H9 (cell line): ENCODE data around the gene FAM209A. TPM values are rescaled to one million over a fixed set of nuclear protein-coding genes. Genes with fewer than 3 reads are reported as not detected.

Experiments
- DNase-seq: peaks from one replicate; pipeline ENCODE4 v3.0.0-alpha.2; 2017
- H2AFZ ChIP-seq: one replicate; pipeline ENCODE4 v1.6.1; 2013; ENCODE audit warnings: mild to moderate bottlenecking, low read length, control low read depth, moderate library complexity
- H2AK5ac ChIP-seq: 2 replicates; pipeline ENCODE4 v1.6.1; 2013; ENCODE audit warnings: low read length, control low read depth, mixed read lengths; ENCODE audit not compliant: insufficient read length
- H2BK120ac ChIP-seq: one replicate; pipeline ENCODE4 v1.6.1; 2013; ENCODE audit warnings: low read depth, mild to moderate bottlenecking, low read length, control low read depth, inconsistent platforms; ENCODE audit not compliant: poor library complexity, severe bottlenecking
- H2BK12ac ChIP-seq: 2 replicates; pipeline ENCODE4 v1.6.1; 2013; ENCODE audit warnings: low read length, control low read depth, mixed read lengths, low read depth; ENCODE audit not compliant: insufficient read length
- H2BK15ac ChIP-seq: 2 replicates; pipeline ENCODE4 v1.6.1; 2013; ENCODE audit warnings: low read depth, low read length, control low read depth
- H2BK20ac ChIP-seq: one replicate; pipeline ENCODE4 v1.6.1; 2013; ENCODE audit warnings: low read depth, mild to moderate bottlenecking, low read length, control low read depth, inconsistent platforms; ENCODE audit not compliant: poor library complexity, severe bottlenecking
- H2BK5ac ChIP-seq: 2 replicates; pipeline ENCODE4 v1.6.1; 2013; ENCODE audit warnings: low read length, control low read depth, mixed read lengths; ENCODE audit not compliant: insufficient read length
- H3K14ac ChIP-seq: 2 replicates; pipeline ENCODE4 v1.6.1; 2013; ENCODE audit warnings: low read length, control low read depth; ENCODE audit not compliant: insufficient read depth
- H3K18ac ChIP-seq: 2 replicates; pipeline ENCODE4 v1.6.1; 2013; ENCODE audit warnings: low read depth, mild to moderate bottlenecking, mixed read lengths, low read length, control low read depth; ENCODE audit not compliant: insufficient read length
- H3K23ac ChIP-seq: 2 replicates; pipeline ENCODE4 v1.6.1; 2013; ENCODE audit warnings: low read length, control low read depth, mixed read lengths, low read depth; ENCODE audit not compliant: insufficient read length
- H3K23me2 ChIP-seq: 2 replicates; pipeline ENCODE4 v1.6.1; 2013; ENCODE audit warnings: low read depth, mild to moderate bottlenecking, mixed read lengths, low read length, control low read depth; ENCODE audit not compliant: insufficient read length, poor library complexity, severe bottlenecking
- H3K27ac ChIP-seq: 2 replicates; pipeline ENCODE4 v1.5.1; 2013; ENCODE audit warnings: low read length, control low read depth, mixed read lengths, low read depth; ENCODE audit not compliant: insufficient read length
- H3K27me3 ChIP-seq: 2 replicates; pipeline ENCODE4 v1.6.1; 2013; ENCODE audit warnings: low read length, control low read depth, inconsistent platforms; ENCODE audit not compliant: insufficient read depth
- H3K4ac ChIP-seq: 2 replicates; pipeline ENCODE4 v1.6.1; 2013; ENCODE audit warnings: low read depth, mild to moderate bottlenecking, control low read depth, inconsistent platforms, low read length, moderate library complexity
- H3K4me1 ChIP-seq: 2 replicates; pipeline ENCODE4 v1.6.1; 2013; ENCODE audit warnings: low read length, control low read depth, inconsistent platforms; ENCODE audit not compliant: insufficient read depth
- H3K4me2 ChIP-seq: 2 replicates; pipeline ENCODE4 v1.6.1; 2013; ENCODE audit warnings: low read length, control low read depth, mixed read lengths; ENCODE audit not compliant: insufficient read length, insufficient read depth
- H3K56ac ChIP-seq: 2 replicates; pipeline ENCODE4 v1.6.1; 2013; ENCODE audit warnings: low read depth, mild to moderate bottlenecking, mixed read lengths, low read length, control low read depth; ENCODE audit not compliant: insufficient read length
- H3K79me1 ChIP-seq: 2 replicates; pipeline ENCODE4 v1.6.1; 2013; ENCODE audit warnings: low read depth, mild to moderate bottlenecking, moderate library complexity, low read length, control low read depth, inconsistent platforms; ENCODE audit not compliant: insufficient read depth, poor library complexity, severe bottlenecking
- H3K79me2 ChIP-seq: 2 replicates; pipeline ENCODE4 v1.6.1; 2013; ENCODE audit warnings: low read length, control low read depth, inconsistent platforms; ENCODE audit not compliant: insufficient read depth
- H3K9ac ChIP-seq: 2 replicates; pipeline ENCODE4 v1.6.1; 2013; ENCODE audit warnings: low read length, control low read depth, mixed read lengths; ENCODE audit not compliant: insufficient read length; ENCODE audit errors: extremely low read depth
- H3K9me3 ChIP-seq: one replicate; pipeline ENCODE4 v1.6.1; 2013; ENCODE audit warnings: low read depth, low read length, inconsistent platforms; ENCODE audit not compliant: control insufficient read depth
- H3T11ph ChIP-seq: one replicate; pipeline ENCODE4 v1.6.1; 2013; ENCODE audit warnings: mild to moderate bottlenecking, low read length, control low read depth, inconsistent platforms
- H4K20me1 ChIP-seq: one replicate; pipeline ENCODE4 v1.6.1; 2013; ENCODE audit not compliant: control insufficient read depth, insufficient read length, insufficient read depth
- H4K5ac ChIP-seq: 2 replicates; pipeline ENCODE4 v1.6.1; 2013; ENCODE audit warnings: low read depth, mild to moderate bottlenecking, mixed read lengths, low read length, control low read depth; ENCODE audit not compliant: insufficient read length
- H4K8ac ChIP-seq: replicated peaks from 2 replicates; pipeline ENCODE4 v1.6.1; 2013; ENCODE audit warnings: low read length, control low read depth, mixed read lengths, low read depth; ENCODE audit not compliant: insufficient read length
- H4K91ac ChIP-seq: 2 replicates; pipeline ENCODE4 v1.6.1; 2013; ENCODE audit warnings: low read depth, mild to moderate bottlenecking, moderate library complexity, mixed read lengths, low read length, control low read depth; ENCODE audit not compliant: insufficient read length
- H3K27ac Mint-ChIP-seq, 3 experiments: 2 replicates in 2 of 3; 3 replicates in 1 of 3; pipeline ENCODE4 v1.8.0; 2020 to 2021; ENCODE audit warnings: mixed read lengths in 3 of 3, mild to moderate bottlenecking in 1 of 3, moderate library complexity in 1 of 3
- H3K27me3 Mint-ChIP-seq: 2 replicates; pipeline ENCODE4 v1.8.0; 2021; ENCODE audit warnings: low read depth, mild to moderate bottlenecking, moderate library complexity, mixed read lengths
- H3K36me3 Mint-ChIP-seq, 3 experiments: 2 replicates in 2 of 3; 3 replicates in 1 of 3; pipeline ENCODE4 v1.8.0; 2020 to 2021; ENCODE audit warnings: low read depth in 3 of 3, mixed read lengths in 3 of 3; ENCODE audit not compliant: insufficient read depth in 1 of 3
- H3K4me1 Mint-ChIP-seq, 2 experiments: 2 replicates each; pipeline ENCODE4 v1.8.0; 2020; ENCODE audit warnings: mixed read lengths in 2 of 2
- H3K4me3 Mint-ChIP-seq, 2 experiments: 2 replicates in 1 of 2; 3 replicates in 1 of 2; pipeline ENCODE4 v1.8.0; 2020 to 2021; ENCODE audit warnings: mild to moderate bottlenecking in 2 of 2, mixed read lengths in 2 of 2, moderate library complexity in 1 of 2
- H3K9me3 Mint-ChIP-seq, 2 experiments: 2 replicates in 1 of 2; 3 replicates in 1 of 2; pipeline ENCODE4 v1.8.0; 2020; ENCODE audit warnings: mild to moderate bottlenecking in 2 of 2, mixed read lengths in 2 of 2, moderate library complexity in 1 of 2
- WGBS: extraction: QIAGEN DNeasy Blood & Tissue Kit; methylation state at CpG from one replicate; pipeline ENCODE4 v1.1.7; 2013; ENCODE audit warnings: missing lambda C conversion rate, low lambda C conversion rate, mixed read lengths; ENCODE audit not compliant: insufficient read length; ENCODE audit errors: extremely low coverage; 5-methylcytosine and 5-hydroxymethylcytosine counted together
- total RNA-seq: library from RNA; stranded (reverse); gene quantifications from 2 replicates; pipeline ENCODE4 v1.2.1, GENCODE V29; 2021
- TF ChIP-seq, protein P1 (sequence below): fragments of 200-600 bp; sonication (generic); conservative IDR thresholded peaks from 3 replicates; pipeline ENCODE4 v1.8.0; 2021; ENCODE audit warnings: antibody characterized with exemption, mild to moderate bottlenecking

The FAM209A gene
- total RNA-seq, 1 experiment from 2014 or later, result not detected

GRCh38 chr20:56519551-56519950 lies 5.0 kb upstream of the FAM209A start:
- H3K79me1 ChIP-seq, result no peaks in the 10 kb centered on the region
- H3K4me2 ChIP-seq, result no peak overlapping the region
- no peak overlapping the region for H3K18ac ChIP-seq
- Mint-ChIP-seq H3K4me1 (no peaks in the 10 kb centered on the region), H3K27ac (no peak overlapping the region), H3K9me3 (peaks cover 17 to 19% of the 10 kb centered on the region in 2 experiments), H3K4me3 (no peak overlapping the region), H3K36me3 (peaks cover 41 to 53% (median 53%) of the 10 kb centered on the region in 3 experiments), H3K27me3 (peaks cover 3% of the 10 kb centered on the region)
- H3K9me3 ChIP-seq, result no peaks in the 10 kb centered on the region
- no peak overlapping the region for H4K5ac ChIP-seq
- no peaks in the 10 kb centered on the region for H3K79me2 ChIP-seq
- H2BK120ac ChIP-seq, result no peak overlapping the region
- no peak overlapping the region for H3K4ac ChIP-seq
- no peak overlapping the region for H4K8ac ChIP-seq
- H2AFZ ChIP-seq, result no peak overlapping the region
- H2BK20ac ChIP-seq, result no peak overlapping the region
- H4K91ac ChIP-seq, result no peak overlapping the region
- no peak overlapping the region for H3K27ac ChIP-seq
- H3K56ac ChIP-seq, result no peak overlapping the region
- no peak overlapping the region for H3T11ph ChIP-seq
- no peak overlapping the region for H2AK5ac ChIP-seq
- DNase-seq, result no peak
- no peak overlapping the region for H2BK15ac ChIP-seq
- no peaks in the 10 kb centered on the region for H3K23me2 ChIP-seq
- H3K9ac ChIP-seq, result no peak overlapping the region
- no peak overlapping the region for H2BK5ac ChIP-seq
- H3K27me3 ChIP-seq, result no peaks in the 10 kb centered on the region
- no peaks in the 10 kb centered on the region for H4K20me1 ChIP-seq
- TF ChIP-seq, protein P1, sequence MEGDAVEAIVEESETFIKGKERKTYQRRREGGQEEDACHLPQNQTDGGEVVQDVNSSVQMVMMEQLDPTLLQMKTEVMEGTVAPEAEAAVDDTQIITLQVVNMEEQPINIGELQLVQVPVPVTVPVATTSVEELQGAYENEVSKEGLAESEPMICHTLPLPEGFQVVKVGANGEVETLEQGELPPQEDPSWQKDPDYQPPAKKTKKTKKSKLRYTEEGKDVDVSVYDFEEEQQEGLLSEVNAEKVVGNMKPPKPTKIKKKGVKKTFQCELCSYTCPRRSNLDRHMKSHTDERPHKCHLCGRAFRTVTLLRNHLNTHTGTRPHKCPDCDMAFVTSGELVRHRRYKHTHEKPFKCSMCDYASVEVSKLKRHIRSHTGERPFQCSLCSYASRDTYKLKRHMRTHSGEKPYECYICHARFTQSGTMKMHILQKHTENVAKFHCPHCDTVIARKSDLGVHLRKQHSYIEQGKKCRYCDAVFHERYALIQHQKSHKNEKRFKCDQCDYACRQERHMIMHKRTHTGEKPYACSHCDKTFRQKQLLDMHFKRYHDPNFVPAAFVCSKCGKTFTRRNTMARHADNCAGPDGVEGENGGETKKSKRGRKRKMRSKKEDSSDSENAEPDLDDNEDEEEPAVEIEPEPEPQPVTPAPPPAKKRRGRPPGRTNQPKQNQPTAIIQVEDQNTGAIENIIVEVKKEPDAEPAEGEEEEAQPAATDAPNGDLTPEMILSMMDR, result no peak
- H3K23ac ChIP-seq, result no peak overlapping the region
- no peak overlapping the region for H3K14ac ChIP-seq
- H3K4me1 ChIP-seq, result no peaks in the 10 kb centered on the region
- H2BK12ac ChIP-seq, result no peak overlapping the region
- WGBS, result no CpG with 5 or more reads among the region's 10 CpGs
